HG03354 (cell line): ENCODE measurements around the gene DDX51.
"Not testable (repeated sequence)": the region's sequence is repeated elsewhere in the genome, so short reads cannot be mapped to it uniquely, and the experiment has no call there.

Source experiments
- ATAC-seq: cut with Tn5 transposase; IDR thresholded peaks from one replicate; pipeline ENCODE4 v1.9.1; 2021; ENCODE audit warnings: mild to moderate bottlenecking; ENCODE audit not compliant: unreplicated experiment, poor library complexity, severe bottlenecking

The DDX51 gene

GRCh38 chr12:132156573-132157325 lies 12.6 kb upstream of the DDX51 start:
- ATAC-seq: no peak

DNA sequence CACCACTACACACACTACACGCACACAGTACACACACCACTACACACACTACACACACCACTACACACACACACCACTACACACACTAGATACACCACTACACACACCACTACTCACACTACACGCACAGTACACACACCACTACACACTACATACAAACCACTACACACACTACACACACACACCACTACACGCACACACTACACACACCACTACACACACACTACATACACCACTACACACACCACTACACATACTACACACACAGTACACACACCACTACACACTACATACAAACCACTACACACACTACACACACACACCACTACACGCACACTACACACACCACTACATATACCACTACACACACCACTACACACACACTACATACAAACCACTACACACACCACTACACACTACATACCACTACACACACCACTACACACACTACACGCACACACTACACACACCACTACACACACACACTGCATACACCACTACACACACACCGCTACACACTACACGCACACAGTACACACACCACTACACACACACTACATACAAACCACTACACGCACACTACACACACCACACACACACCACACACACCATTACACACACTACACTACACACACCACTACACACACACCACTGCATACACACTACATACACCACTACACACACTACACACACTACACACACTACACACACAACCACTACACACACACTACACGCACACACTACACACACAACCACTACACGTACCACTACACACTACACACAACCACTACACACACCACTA lies 11.9 kb upstream of the DDX51 start:
- no peak for ATAC-seq

- no peak for ATAC-seq
These were observed 11.0 kb upstream of the DDX51 start for GRCh38 chr12:132154941-132155770.

GRCh38 chr12:132154341-132154761 lies 10.2 kb upstream of the DDX51 start:
- ATAC-seq: peak; percentile 20

DNA sequence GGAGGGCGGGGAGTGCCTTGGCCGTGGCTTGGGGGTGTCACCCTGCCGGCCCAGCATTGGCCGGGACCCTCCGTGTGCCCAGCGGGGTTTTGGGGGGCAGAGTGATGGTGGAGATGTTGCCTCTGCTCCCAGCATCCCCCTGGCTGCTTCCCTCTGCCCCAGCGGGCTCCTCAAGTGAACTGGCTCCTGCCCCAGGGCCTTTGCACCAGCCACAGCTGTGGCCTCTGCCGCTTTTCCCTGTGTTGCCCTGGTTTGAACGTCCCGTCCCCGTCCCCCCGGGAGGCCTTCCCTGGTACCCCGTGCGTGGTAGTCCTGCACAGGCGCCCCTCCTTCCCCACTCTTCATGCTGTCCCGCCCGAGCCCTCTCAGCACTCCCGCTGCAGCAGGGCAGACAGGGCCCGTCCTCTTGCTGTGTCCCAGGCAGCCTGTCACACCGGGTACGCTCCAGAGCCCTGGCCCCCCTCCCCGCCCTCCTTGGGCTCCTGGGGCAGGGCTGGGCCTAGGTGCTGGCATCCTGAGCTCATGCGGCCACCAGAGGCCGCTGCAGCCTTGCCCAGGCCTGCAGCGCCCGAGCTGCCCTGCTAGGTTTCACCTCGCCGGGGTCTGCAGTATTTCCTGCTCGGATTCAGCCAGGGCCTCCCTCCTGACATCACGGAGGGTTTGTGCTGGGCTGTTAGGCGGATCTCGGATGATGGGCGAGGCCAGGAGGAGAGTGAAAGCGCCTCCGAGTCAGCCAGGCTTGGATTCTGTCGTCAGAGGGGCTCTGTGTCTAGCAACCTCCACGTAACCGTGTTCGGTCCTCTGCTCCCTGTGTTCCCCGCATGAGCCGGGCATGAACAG lies 9.6 kb upstream of the DDX51 start:
- ATAC-seq: peak; percentile 88

DNA sequence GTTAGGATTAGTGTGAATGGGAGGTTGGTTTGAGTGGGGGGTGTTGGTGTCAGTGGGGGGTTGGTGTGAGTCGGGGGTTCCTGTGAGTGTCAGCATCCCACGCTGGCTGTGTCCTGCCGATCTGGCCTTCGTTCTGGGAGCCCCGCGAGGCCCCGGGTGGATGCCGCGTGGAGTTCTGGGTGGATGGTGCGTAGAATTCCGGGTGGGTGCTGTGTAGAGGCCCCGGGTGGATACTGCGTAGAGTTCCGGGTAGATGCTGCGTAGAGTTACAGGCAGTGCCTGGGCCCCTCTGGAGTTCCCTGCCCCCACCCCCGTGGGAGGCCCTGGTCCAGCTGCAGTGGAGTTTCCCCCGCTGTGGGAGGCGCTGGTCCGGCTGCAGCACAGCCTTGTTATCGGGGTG lies 8.8 kb upstream of the DDX51 start:
- ATAC-seq: no peak

DNA sequence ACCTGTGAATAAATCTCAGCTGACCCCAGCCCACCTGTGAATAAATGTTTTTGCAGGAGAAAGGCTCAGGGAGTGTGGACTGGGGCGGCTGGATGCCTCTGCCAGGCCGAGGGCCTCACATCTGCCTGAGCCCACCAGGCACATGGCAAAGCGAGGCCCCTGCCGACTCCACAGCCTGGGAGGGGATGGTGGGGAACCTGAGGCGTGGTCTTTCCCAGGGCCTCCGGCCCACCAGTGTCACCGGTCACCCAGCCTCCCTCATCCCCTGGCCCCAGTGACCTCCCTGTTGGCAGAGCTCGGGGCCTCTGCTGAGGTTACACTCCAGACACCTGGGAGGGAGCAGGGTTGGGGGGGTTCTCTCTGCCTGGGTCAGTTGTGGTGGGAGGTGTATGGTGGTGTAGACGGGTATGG lies 8.3 kb upstream of the DDX51 start:
- ATAC-seq: no peak

DNA sequence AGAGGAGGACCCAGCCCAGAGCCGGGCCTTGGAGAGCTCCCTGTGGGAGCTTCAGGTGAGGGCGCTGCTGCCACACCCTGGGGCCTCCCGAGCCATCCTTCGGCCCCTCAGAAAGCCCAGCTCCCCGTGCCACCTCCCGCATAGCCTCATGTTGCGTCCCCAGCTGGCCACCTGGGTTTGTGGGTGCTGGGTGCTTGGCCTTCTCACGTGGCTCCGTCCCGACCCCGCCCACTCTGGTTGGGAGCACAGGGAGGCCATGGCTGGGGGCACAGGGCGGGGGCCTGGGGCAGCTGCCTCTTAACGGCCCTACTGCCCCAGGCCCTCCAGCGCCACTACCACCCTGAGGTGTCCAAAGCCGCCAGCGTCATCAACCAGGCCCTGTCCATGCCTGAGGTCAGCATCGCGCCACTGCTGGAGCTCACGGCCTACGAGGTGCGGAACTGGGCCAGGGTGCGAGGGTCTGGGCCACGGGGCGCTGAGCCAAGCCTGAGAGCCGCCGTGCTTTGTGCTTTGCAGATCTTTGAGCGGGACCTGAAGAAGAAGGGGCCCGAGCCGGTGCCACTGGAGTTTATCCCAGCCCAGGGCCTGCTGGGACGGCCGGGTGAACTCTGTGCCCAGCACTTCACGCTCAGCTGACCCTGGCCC lies 7.8 kb upstream of the DDX51 start:
- ATAC-seq: no peak

- ATAC-seq: no peak
These were observed 7.1 kb upstream of the DDX51 start for GRCh38 chr12:132151145-132151765.

GRCh38 chr12:132150780-132151144 lies 6.6 kb upstream of the DDX51 start:
- no peak for ATAC-seq

DNA sequence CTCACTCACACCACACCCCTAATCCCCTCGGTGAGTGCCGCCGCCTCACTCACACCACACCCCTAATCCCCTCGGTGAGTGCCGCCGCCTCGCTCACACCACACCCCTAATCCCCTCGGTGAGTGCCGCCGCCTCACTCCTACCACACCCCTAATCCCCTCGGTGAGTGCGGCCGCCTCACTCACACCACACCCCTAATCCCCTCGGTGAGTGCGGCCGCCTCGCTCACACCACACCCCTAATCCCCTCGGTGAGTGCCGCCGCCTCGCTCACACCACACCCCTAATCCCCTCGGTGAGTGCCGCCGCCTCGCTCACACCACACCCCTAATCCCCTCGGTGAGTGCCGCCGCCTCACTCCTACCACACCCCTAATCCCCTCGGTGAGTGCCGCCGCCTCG lies 5.4 kb upstream of the DDX51 start:
- ATAC-seq: not testable (repeated sequence)

DNA sequence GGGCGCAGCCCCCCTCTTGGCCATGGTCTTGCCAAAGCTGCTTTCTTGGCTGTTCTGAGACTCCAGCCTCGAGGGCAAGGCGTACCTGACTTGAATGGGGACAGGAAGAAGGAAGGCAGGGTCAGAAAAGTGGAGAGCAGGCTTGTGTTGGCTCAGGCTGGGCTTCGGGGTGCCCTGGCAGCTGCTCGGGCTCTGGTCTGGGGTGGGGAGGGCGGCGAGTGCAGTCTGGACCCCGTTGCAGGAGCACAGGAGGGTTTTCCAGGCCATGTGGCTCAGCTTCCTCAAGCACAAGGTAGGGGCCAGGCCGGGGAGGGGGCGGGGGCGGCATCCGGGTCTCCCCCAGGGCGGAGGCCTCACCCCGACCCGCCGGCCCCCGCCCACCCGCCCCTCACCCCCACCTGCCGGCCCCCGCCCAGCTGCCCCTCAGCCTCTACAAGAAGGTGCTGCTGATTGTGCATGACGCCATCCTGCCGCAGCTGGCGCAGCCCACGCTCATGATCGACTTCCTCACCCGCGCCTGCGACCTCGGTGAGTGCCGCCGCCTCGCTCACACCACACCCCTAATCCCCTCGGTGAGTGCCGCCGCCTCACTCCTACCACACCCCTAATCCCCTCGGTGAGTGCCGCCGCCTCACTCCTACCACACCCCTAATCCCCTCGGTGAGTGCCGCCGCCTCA lies 4.4 kb upstream of the DDX51 start:
- ATAC-seq: no peak

- no peak for ATAC-seq
These were observed 3.6 kb upstream of the DDX51 start for GRCh38 chr12:132147423-132148367.

DNA sequence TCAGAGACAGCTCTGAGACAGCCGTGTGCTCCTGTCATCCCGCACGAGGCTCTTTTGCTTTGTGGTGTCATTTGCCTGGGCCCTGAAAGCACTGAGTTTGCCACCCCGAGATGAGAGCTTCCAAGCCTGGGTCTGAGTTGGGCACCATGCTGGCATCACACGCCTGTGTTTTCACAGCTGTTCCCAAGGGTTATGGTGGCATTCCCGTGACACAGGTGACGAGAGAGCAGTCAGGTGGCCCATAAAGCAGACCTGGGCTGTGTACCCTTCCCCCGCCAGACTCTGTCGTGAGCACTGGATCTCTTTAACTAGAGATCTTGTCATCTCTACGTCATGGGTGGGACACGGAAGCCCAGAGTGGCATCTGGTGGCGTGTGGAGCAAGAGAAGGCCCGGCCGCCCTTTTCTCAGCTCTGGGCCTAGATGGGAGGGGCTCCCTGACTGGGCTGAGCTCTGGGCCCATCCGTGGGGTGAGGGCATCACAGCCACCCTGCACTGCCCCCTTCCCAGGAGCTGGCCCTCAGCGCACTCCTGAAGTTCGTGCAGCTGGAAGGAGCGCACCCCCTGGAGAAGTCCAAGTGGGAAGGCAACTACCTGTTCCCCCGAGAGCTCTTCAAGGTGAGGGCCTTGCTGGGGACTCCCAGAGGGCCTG lies 2.8 kb upstream of the DDX51 start:
- ATAC-seq: no peak

- no peak for ATAC-seq
These were observed 2.0 kb upstream of the DDX51 start for GRCh38 chr12:132146098-132146497.

GRCh38 chr12:132145334-132145733 lies 1.2 kb upstream of the DDX51 start:
- no peak for ATAC-seq

DNA sequence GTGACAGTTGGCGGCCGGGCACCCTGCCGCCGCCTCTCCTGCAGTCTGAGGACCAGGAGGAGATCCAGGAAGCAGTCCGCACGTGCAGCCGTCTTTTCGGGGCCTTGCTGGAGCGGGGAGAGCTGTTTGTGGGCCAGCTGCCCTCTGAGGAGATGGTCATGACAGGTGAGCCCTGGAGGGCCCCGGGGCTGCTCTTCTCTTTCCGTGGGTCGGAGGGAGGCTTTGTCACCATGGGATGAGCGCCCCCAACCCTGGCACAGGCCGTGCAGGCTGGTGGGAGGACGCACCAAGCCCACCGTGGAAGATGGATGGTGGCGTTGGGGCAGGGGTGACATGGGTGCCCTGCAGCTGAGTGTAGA lies 670 bp upstream of the DDX51 start:
- ATAC-seq: peak; percentile 8
